ENCODE data around the gene LRRC40. TPM values are rescaled to one million over a fixed set of nuclear protein-coding genes. Genes with fewer than 3 reads are reported as not detected.

Gene LRRC40
- total RNA-seq, result 10 to 100 TPM; 26.8 to 29.2 TPM
- 40.8 TPM for polyA plus RNA-seq (2013, experiment 1 of 2)
- 41.2 TPM for polyA plus RNA-seq (2013, experiment 2 of 2)
- long read RNA-seq, experiment 1, transcript LRRC40-201 (15 exons, 2,884 nt), result major isoform, 8 of 19 reads
- long read RNA-seq, experiment 1, partial matches to known transcripts, result 4 of 19 reads
- long read RNA-seq, experiment 1, other reads (novel, unspliced or antisense), result 7 of 19 reads
- long read RNA-seq, experiment 2, transcript LRRC40-201 (15 exons, 2,884 nt), result major isoform, 83 of 102 reads
- long read RNA-seq, experiment 2, partial matches to known transcripts, result 5 of 102 reads
- long read RNA-seq, experiment 2, other reads (novel, unspliced or antisense), result 14 of 102 reads
- long read RNA-seq, experiment 3, transcript LRRC40-201 (15 exons, 2,884 nt), result major isoform, 287 of 317 reads
- long read RNA-seq, experiment 3, partial matches to known transcripts, result 9 of 317 reads
- long read RNA-seq, experiment 3, other reads (novel, unspliced or antisense), result 21 of 317 reads
- long read RNA-seq, experiment 4, transcript LRRC40-201 (15 exons, 2,884 nt), result major isoform, 56 of 66 reads
- long read RNA-seq, experiment 4, partial matches to known transcripts, result 3 of 66 reads
- long read RNA-seq, experiment 4, other reads (novel, unspliced or antisense), result 7 of 66 reads

DNA sequence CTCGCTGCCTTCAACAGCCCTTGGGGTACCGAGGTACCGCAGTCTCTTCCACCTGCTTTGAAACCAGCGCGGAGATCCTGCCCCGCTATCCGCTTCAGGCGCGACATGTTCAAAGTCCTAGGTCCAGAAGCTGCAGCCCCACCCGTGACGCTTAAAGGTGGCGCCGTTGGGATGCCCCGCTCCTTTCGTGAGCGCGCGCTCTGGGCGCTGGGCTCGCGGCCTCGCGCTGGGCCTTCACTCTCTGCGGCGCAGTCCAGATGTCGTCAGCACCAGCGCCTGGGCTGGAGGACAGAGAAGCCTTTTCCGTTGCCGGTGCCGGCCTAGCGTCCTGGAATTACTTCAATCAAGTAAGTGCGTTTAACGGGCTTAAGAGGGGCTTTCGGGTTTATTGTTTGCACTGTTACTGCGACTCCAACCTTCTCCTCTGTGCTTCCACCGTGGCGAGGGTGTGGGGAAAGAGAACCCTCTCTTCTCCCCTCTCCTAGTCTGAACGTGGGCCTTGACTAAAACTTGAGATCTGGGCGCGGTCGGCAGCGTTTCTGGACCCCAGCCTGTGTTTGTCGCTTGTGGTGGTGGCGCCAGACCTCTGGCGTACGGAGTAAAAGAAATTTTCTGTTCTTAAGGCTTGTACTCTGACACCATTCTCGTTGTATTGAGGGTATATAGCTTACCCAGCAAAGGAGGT lies at the start of gene LRRC40:
LRRC40 (minus strand) TSS at position 146 of the 685 bp plus-strand sequence; CDS start at position 107, 39 bp downstream.
- peak within 1 kb of the TSS; percentile 99 for H3K4me3 Mint-ChIP-seq

GRCh38 chr1:70248729-70249128 lies 43.4 kb upstream of the LRRC40 start:
- Histone ChIP-seq H3K4me3 (ENCODE audit: low read length) (no peak overlapping the region), H3K27ac (ENCODE audit: low read depth, low read length) (no peak overlapping the region), H3K4me1 (ENCODE audit: control insufficient read depth, insufficient read depth, low read length) (no peaks in the 10 kb centered on the region), H3K9me3 (ENCODE audit: control insufficient read depth, low read length) (no peaks in the 10 kb centered on the region), H3K36me3 (ENCODE audit: control insufficient read depth, insufficient read depth, low read length) (peaks cover 94% of the 10 kb centered on the region), H3K9ac (ENCODE audit: extremely low read depth, low read length, poor library complexity, severe bottlenecking) (no peak overlapping the region), H3K27me3 (ENCODE audit: control insufficient read depth, insufficient read depth, low read length, poor library complexity, severe bottlenecking) (no peaks in the 10 kb centered on the region)
- no peak for DNase-seq
- no peak overlapping the region for H3K27ac Mint-ChIP-seq
- 95 to 96% methylated on average over 4 of the region's 4 CpGs for WGBS, 2 experiments (ENCODE audit: insufficient coverage in 1 of 2, insufficient read length in 1 of 2)
- no peaks in the 10 kb centered on the region for H3K27me3 Mint-ChIP-seq (ENCODE audit: insufficient read depth)
- peaks cover 79% of the 10 kb centered on the region for H3K36me3 Mint-ChIP-seq (ENCODE audit: low read depth)
- no peak overlapping the region for H3K4me3 Mint-ChIP-seq
- H3K4me1 Mint-ChIP-seq, result peaks cover 2% of the 10 kb centered on the region
- TF ChIP-seq, protein P1, sequence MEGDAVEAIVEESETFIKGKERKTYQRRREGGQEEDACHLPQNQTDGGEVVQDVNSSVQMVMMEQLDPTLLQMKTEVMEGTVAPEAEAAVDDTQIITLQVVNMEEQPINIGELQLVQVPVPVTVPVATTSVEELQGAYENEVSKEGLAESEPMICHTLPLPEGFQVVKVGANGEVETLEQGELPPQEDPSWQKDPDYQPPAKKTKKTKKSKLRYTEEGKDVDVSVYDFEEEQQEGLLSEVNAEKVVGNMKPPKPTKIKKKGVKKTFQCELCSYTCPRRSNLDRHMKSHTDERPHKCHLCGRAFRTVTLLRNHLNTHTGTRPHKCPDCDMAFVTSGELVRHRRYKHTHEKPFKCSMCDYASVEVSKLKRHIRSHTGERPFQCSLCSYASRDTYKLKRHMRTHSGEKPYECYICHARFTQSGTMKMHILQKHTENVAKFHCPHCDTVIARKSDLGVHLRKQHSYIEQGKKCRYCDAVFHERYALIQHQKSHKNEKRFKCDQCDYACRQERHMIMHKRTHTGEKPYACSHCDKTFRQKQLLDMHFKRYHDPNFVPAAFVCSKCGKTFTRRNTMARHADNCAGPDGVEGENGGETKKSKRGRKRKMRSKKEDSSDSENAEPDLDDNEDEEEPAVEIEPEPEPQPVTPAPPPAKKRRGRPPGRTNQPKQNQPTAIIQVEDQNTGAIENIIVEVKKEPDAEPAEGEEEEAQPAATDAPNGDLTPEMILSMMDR (conservative IDR thresholded peaks at IDR 0.05), result no peak
- no peaks in the 10 kb centered on the region for H3K9me3 Mint-ChIP-seq

More for the DNA sequence above, at the start of gene LRRC40:
- Histone ChIP-seq H3K4me3 (ENCODE audit: low read length) (peak within 1 kb of the TSS; percentile 100), H3K27me3 (ENCODE audit: control insufficient read depth, insufficient read depth, low read length, poor library complexity, severe bottlenecking) (no peaks in the 10 kb centered on the region), H3K36me3 (ENCODE audit: control insufficient read depth, insufficient read depth, low read length) (peaks cover 31% of the 10 kb centered on the region), H3K9me3 (ENCODE audit: control insufficient read depth, low read length) (no peaks in the 10 kb centered on the region), H3K4me1 (ENCODE audit: control insufficient read depth, insufficient read depth, low read length) (peaks cover 4% of the 10 kb centered on the region), H3K27ac (ENCODE audit: low read depth, low read length) (peak within 1 kb of the TSS; percentile 91), H3K9ac (ENCODE audit: extremely low read depth, low read length, poor library complexity, severe bottlenecking) (peak within 1 kb of the TSS; percentile 97)
- 0% methylated on average over 30 to 47 of the region's 47 CpGs for WGBS, 2 experiments (ENCODE audit: insufficient coverage in 1 of 2, insufficient read length in 1 of 2)
- peak within 1 kb of the TSS; percentile 100 for H3K27ac Mint-ChIP-seq
- no peaks in the 10 kb centered on the region for H3K9me3 Mint-ChIP-seq
- peak; percentile 99 for DNase-seq
- TF ChIP-seq, protein P1 (conservative IDR thresholded peaks at IDR 0.05), result peak; percentile 24
- no peaks in the 10 kb centered on the region for H3K27me3 Mint-ChIP-seq (ENCODE audit: insufficient read depth)
- H3K36me3 Mint-ChIP-seq (ENCODE audit: low read depth), result peaks cover 15% of the 10 kb centered on the region
- peaks cover 12% of the 10 kb centered on the region for H3K4me1 Mint-ChIP-seq

GRCh38 chr1:70247768-70248167 lies 42.4 kb upstream of the LRRC40 start:
- Histone ChIP-seq H3K4me1 (ENCODE audit: control insufficient read depth, insufficient read depth, low read length) (no peaks in the 10 kb centered on the region), H3K9me3 (ENCODE audit: control insufficient read depth, low read length) (no peaks in the 10 kb centered on the region), H3K4me3 (ENCODE audit: low read length) (no peak overlapping the region), H3K27ac (ENCODE audit: low read depth, low read length) (no peak overlapping the region), H3K36me3 (ENCODE audit: control insufficient read depth, insufficient read depth, low read length) (peaks cover 99% of the 10 kb centered on the region), H3K9ac (ENCODE audit: extremely low read depth, low read length, poor library complexity, severe bottlenecking) (no peak overlapping the region), H3K27me3 (ENCODE audit: control insufficient read depth, insufficient read depth, low read length, poor library complexity, severe bottlenecking) (no peaks in the 10 kb centered on the region)
- peaks cover 84% of the 10 kb centered on the region for H3K36me3 Mint-ChIP-seq (ENCODE audit: low read depth)
- no peaks in the 10 kb centered on the region for H3K27me3 Mint-ChIP-seq (ENCODE audit: insufficient read depth)
- H3K9me3 Mint-ChIP-seq, result no peaks in the 10 kb centered on the region
- peaks cover 3% of the 10 kb centered on the region for H3K4me1 Mint-ChIP-seq
- no peak overlapping the region for H3K27ac Mint-ChIP-seq
- DNase-seq, result no peak
- H3K4me3 Mint-ChIP-seq, result no peak overlapping the region
- TF ChIP-seq, protein P1 (conservative IDR thresholded peaks at IDR 0.05), result no peak

All from endodermal cell (in vitro differentiated cells).